ENCODE data around the gene RERE. TPM values are rescaled to one million over a fixed set of nuclear protein-coding genes. Genes with fewer than 3 reads are reported as not detected.

Gene RERE
- total RNA-seq, 1 experiment from 2014 or later = 10.3 TPM

GRCh38 chr1:8365661-8366362 lies 451.6 kb downstream of the RERE start:
- DNase-seq (ENCODE audit: low read depth) = no peak

- DNase-seq (ENCODE audit: low read depth) = no peak
These were observed 452.7 kb downstream of the RERE start for GRCh38 chr1:8364528-8365442.

GRCh38 chr1:8363767-8364301 lies 453.6 kb downstream of the RERE start:
- no peak for DNase-seq (ENCODE audit: low read depth)

GRCh38 chr1:8363186-8363766 lies 454.2 kb downstream of the RERE start:
- no peak for DNase-seq (ENCODE audit: low read depth)

GRCh38 chr1:8362701-8363101 lies 454.7 kb downstream of the RERE start:
- DNase-seq (ENCODE audit: low read depth) = no peak

GRCh38 chr1:8361198-8361849 lies 456.1 kb downstream of the RERE start:
- no peak for DNase-seq (ENCODE audit: low read depth)

GRCh38 chr1:8360493-8361197 lies 456.8 kb downstream of the RERE start:
- no peak for DNase-seq (ENCODE audit: low read depth)

- no peak for DNase-seq (ENCODE audit: low read depth)
These were observed 457.6 kb downstream of the RERE start for GRCh38 chr1:8359617-8360481.

GRCh38 chr1:8358897-8359616 lies 458.4 kb downstream of the RERE start:
- no peak for DNase-seq (ENCODE audit: low read depth)

GRCh38 chr1:8358241-8358896 lies 459.1 kb downstream of the RERE start:
- no peak for DNase-seq (ENCODE audit: low read depth)

- DNase-seq (ENCODE audit: low read depth) = no peak
These were observed 459.9 kb downstream of the RERE start for GRCh38 chr1:8357329-8358101.

- DNase-seq (ENCODE audit: low read depth) = no peak
These were observed 460.9 kb downstream of the RERE start for GRCh38 chr1:8356256-8357209.

GRCh38 chr1:8355439-8356255 lies 461.8 kb downstream of the RERE start:
- DNase-seq (ENCODE audit: low read depth) = no peak

- no peak for DNase-seq (ENCODE audit: low read depth)
These were observed 463.4 kb downstream of the RERE start for GRCh38 chr1:8354038-8354437.

GRCh38 chr1:8352886-8353785 lies 464.3 kb downstream of the RERE start:
- no peak for DNase-seq (ENCODE audit: low read depth)

Measured in RPMI7951 (cell line).